Left ventricle myocardium inferior (tissue), 1 donor: ENCODE measurements around the gene CHAC1. TPM values are rescaled to one million over a fixed set of nuclear protein-coding genes. Genes with fewer than 3 reads are reported as not detected.
A peak's percentile ranks its signal among the peaks of the same experiment; 100 is the strongest.

ENCODE experiments used
- DNase-seq: peaks from one replicate; pipeline ENCODE4 v3.0.0-alpha.2; 2020
- H3K27ac ChIP-seq: fragments of 200-600 bp; replicated peaks from 2 replicates; pipeline ENCODE4 v1.8.0; 2021
- H3K27me3 ChIP-seq: fragments of 200-600 bp; 2 replicates; pipeline ENCODE4 v1.8.0; 2021; ENCODE audit warnings: low read depth
- H3K36me3 ChIP-seq: fragments of 200-600 bp; 2 replicates; pipeline ENCODE4 v1.8.0; 2021
- H3K4me1 ChIP-seq: fragments of 200-600 bp; 2 replicates; pipeline ENCODE4 v1.8.0; 2021
- H3K4me3 ChIP-seq: fragments of 200-600 bp; 2 replicates; pipeline ENCODE4 v1.8.0; 2021; ENCODE audit warnings: mild to moderate bottlenecking, moderate library complexity
- H3K9me3 ChIP-seq: fragments of 200-600 bp; replicated peaks from 2 replicates; pipeline ENCODE4 v1.8.0; 2021
- intact Hi-C: fragments of 100-400 bp; cut with micrococcal nuclease; formaldehyde crosslinking; loops from one replicate; pipeline ENCODE4 v1.11.0; 2022
- total RNA-seq: library from RNA; stranded (reverse); fragmentation: NEBNext Ultra II Directional; extraction: Animal tissue kit (Norgen Biotek cat#: 25700); gene quantifications from one replicate; pipeline ENCODE4 v1.2.1, GENCODE V29; 2021
- TF ChIP-seq, protein P1 (sequence below): fragments of 200-600 bp; IDR thresholded peaks from 2 replicates; pipeline ENCODE4 v1.8.0; 2021; ENCODE audit warnings: antibody characterized with exemption, mild to moderate bottlenecking, borderline replicate concordance
- donor health status: DM: no; HTN: yes; CAD: no; lungs with severe emphysema.

The CHAC1 gene
- total RNA-seq, 1 donor from 2014 or later, result 1.3 TPM

DNA sequence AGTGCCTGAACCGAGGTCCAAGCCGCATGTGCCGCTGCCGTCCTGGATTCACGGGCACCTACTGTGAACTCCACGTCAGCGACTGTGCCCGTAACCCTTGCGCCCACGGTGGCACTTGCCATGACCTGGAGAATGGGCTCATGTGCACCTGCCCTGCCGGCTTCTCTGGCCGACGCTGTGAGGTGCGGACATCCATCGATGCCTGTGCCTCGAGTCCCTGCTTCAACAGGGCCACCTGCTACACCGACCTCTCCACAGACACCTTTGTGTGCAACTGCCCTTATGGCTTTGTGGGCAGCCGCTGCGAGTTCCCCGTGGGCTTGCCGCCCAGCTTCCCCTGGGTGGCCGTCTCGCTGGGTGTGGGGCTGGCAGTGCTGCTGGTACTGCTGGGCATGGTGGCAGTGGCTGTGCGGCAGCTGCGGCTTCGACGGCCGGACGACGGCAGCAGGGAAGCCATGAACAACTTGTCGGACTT, 17.0 kb upstream of the CHAC1 start:
- Histone ChIP-seq H3K27me3 (peaks cover 11% of the 10 kb centered on the region), H3K9me3 (no peaks in the 10 kb centered on the region), H3K4me1 (peaks cover 99% of the 10 kb centered on the region), H3K27ac (peak overlapping the region; percentile 92), H3K4me3 (peak overlapping the region; percentile 77), H3K36me3 (peaks cover 40% of the 10 kb centered on the region)
- intact Hi-C loops, result no loop called here
- TF ChIP-seq, protein P1, sequence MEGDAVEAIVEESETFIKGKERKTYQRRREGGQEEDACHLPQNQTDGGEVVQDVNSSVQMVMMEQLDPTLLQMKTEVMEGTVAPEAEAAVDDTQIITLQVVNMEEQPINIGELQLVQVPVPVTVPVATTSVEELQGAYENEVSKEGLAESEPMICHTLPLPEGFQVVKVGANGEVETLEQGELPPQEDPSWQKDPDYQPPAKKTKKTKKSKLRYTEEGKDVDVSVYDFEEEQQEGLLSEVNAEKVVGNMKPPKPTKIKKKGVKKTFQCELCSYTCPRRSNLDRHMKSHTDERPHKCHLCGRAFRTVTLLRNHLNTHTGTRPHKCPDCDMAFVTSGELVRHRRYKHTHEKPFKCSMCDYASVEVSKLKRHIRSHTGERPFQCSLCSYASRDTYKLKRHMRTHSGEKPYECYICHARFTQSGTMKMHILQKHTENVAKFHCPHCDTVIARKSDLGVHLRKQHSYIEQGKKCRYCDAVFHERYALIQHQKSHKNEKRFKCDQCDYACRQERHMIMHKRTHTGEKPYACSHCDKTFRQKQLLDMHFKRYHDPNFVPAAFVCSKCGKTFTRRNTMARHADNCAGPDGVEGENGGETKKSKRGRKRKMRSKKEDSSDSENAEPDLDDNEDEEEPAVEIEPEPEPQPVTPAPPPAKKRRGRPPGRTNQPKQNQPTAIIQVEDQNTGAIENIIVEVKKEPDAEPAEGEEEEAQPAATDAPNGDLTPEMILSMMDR, result no peak
- DNase-seq, result no peak

DNA sequence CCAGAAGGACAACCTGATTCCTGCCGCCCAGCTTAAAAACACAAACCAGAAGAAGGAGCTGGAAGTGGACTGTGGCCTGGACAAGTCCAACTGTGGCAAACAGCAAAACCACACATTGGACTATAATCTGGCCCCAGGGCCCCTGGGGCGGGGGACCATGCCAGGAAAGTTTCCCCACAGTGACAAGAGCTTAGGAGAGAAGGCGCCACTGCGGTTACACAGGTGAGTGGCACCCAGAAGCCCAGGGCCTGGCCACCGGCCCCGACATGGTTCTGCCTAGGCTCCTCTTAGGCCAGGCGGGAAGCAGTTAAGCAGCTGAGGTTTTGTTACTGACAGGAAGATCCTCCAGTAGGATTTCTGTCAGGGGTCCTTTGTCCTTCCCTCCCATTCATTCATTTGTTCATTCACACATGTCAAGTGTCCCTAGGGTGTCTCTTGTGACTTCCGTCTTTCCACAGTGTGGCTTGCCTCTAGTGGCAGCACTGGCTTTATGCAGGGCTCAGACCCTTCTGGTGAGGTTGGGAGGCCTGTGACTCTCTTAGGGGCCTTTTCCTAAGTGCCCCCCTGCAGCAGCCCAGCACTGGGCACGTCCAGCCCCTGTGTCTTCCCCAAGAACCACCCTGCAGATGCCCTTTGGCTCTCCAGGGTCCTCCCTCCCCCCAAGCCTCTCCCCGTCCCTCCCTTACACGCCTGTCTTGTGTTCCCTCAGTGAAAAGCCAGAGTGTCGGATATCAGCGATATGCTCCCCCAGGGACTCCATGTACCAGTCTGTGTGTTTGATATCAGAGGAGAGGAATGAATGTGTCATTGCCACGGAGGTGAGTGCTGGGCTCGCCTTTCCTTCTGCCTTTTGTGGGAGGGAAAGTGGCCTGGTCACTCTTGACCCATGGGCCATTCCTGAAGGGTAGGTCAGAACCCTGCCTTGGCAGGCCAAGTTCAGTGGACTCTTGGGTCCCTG, 16.3 kb upstream of the CHAC1 start:
- Histone ChIP-seq H3K4me1 (peaks cover 96% of the 10 kb centered on the region), H3K27ac (peak overlapping the region; percentile 92), H3K4me3 (peak overlapping the region; percentile 77), H3K9me3 (no peaks in the 10 kb centered on the region), H3K36me3 (peaks cover 34% of the 10 kb centered on the region), H3K27me3 (peaks cover 4% of the 10 kb centered on the region)
- intact Hi-C loops, result no loop called here
- TF ChIP-seq, protein P1, result peak; percentile 45
- DNase-seq, result no peak

DNA sequence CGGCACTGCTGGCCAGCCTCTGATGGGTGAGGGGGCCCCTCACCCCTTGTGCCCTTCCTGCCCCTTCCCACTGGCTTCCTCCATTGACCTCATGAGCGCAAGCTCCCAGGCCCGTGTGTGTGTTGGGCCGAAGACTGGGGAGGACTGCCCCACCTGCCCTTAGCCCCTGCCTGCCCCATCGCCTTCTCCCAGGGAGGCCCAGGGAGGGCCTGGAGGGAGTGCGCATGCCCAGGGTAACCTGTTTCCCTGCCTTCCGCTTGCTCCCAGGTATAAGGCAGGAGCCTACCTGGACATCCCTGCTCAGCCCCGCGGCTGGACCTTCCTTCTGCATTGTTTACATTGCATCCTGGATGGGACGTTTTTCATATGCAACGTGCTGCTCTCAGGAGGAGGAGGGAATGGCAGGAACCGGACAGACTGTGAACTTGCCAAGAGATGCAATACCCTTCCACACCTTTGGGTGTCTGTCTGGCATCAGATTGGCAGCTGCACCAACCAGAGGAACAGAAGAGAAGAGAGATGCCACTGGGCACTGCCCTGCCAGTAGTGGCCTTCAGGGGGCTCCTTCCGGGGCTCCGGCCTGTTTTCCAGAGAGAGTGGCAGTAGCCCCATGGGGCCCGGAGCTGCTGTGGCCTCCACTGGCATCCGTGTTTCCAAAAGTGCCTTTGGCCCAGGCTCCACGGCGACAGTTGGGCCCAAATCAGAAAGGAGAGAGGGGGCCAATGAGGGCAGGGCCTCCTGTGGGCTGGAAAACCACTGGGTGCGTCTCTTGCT, 15.3 kb upstream of the CHAC1 start:
- Histone ChIP-seq H3K27ac (peak overlapping the region; percentile 92), H3K9me3 (no peaks in the 10 kb centered on the region), H3K4me3 (peak overlapping the region; percentile 77), H3K27me3 (no peaks in the 10 kb centered on the region), H3K36me3 (peaks cover 25% of the 10 kb centered on the region), H3K4me1 (peaks cover 96% of the 10 kb centered on the region)
- no peak for DNase-seq
- TF ChIP-seq, protein P1, result peak; percentile 45
- intact Hi-C loops, result no loop called here

DNA sequence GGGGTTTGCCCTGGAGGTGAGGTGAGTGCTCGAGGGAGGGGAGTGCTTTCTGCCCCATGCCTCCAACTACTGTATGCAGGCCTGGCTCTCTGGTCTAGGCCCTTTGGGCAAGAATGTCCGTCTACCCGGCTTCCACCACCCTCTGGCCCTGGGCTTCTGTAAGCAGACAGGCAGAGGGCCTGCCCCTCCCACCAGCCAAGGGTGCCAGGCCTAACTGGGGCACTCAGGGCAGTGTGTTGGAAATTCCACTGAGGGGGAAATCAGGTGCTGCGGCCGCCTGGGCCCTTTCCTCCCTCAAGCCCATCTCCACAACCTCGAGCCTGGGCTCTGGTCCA, 14.8 kb upstream of the CHAC1 start:
- peak overlapping the region; percentile 77 for H3K4me3 ChIP-seq
- H3K9me3 ChIP-seq, result no peaks in the 10 kb centered on the region
- no peaks in the 10 kb centered on the region for H3K27me3 ChIP-seq
- H3K4me1 ChIP-seq, result peaks cover 93% of the 10 kb centered on the region
- TF ChIP-seq, protein P1, result no peak
- intact Hi-C loops, result no loop called here
- H3K36me3 ChIP-seq, result peaks cover 22% of the 10 kb centered on the region
- no peak for DNase-seq
- H3K27ac ChIP-seq, result peak overlapping the region; percentile 92

DNA sequence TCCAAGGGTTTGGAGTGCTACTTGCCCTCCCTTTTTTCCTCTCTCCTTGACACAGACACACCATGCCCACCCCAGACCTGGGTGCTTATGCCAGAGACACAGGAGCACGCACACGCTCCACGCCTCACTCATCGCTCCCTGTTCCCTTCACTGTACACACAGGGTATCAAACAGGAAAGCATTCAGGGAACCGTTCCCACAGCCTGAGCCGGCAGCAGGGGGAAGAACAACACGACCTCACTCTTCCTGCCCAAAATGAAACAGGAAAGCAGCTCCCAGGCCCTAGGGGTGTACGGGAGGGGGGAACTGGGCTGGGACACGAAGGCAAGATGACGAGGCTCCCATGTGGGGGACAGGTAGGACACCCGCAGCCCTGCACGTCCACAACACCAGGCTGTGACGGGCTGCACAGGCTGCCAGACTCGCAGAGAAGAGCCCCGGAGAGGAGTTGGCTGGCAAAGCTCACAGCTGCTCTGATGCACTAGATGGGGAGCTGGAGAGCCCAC, 12.9 kb upstream of the CHAC1 start:
- H3K4me3 ChIP-seq, result peak overlapping the region; percentile 77
- intact Hi-C loops, result loop anchor here (5.0 kb wide), 1 partner anchor 33 kb away; no protein-coding TSS in a partner anchor
- peaks cover 75% of the 10 kb centered on the region for H3K4me1 ChIP-seq
- TF ChIP-seq, protein P1, result no peak
- peak overlapping the region; percentile 92 for H3K27ac ChIP-seq
- peaks cover 11% of the 10 kb centered on the region for H3K36me3 ChIP-seq
- H3K27me3 ChIP-seq, result no peaks in the 10 kb centered on the region
- DNase-seq, result peak; percentile 49
- H3K9me3 ChIP-seq, result no peaks in the 10 kb centered on the region
